H1 (cell line): Measurements from ENCODE around the gene MYO16. TPM values are rescaled to one million over a fixed set of nuclear protein-coding genes. Genes with fewer than 3 reads are reported as not detected.
A peak's percentile ranks its signal among the peaks of the same experiment; 100 is the strongest.

ENCODE experiments used
- CTCF ChIA-PET: fragments of 300-600 bp; sonication (Branson Sonifier 250); formaldehyde crosslinking; loops from one replicate; lab custom pipeline; 2021; ENCODE audit not compliant: partially characterized antibody; lab: Charles Lee
- POLR2A ChIA-PET: fragments of 300-600 bp; sonication (Branson Sonifier 250); formaldehyde crosslinking; loops from one replicate; lab custom pipeline; 2021; ENCODE audit warnings: inconsistent platforms; ENCODE audit not compliant: partially characterized antibody; lab: Charles Lee
- DNase-seq, 2 experiments: peaks; one replicate each; pipeline versions ENCODE4 v3.0.0 to v3.0.0-alpha.2; 2010 to 2022; ENCODE audit warnings: low spot score in 2 of 2, low read depth in 1 of 2, mixed read lengths in 1 of 2
- FAIRE-seq: peaks from 2 replicates; lab custom pipeline; 2011; peaks lifted over from hg19 to GRCh38; lab: Jason Lieb, UNC
- H2AFZ ChIP-seq: 2 replicates; pipeline ENCODE4 v1.8.1; 2012; ENCODE audit warnings: low read length, inconsistent platforms
- H2AK5ac ChIP-seq: 2 replicates; pipeline ENCODE4 v1.6.1; 2013; ENCODE audit warnings: low read depth, low read length
- H2BK120ac ChIP-seq: replicated peaks from 2 replicates; pipeline ENCODE3; 2013; ENCODE audit warnings: low read depth, low read length, inconsistent platforms
- H2BK12ac ChIP-seq: 2 replicates; pipeline ENCODE4 v1.6.1; 2013; ENCODE audit warnings: low read depth, low read length
- H2BK15ac ChIP-seq: 2 replicates; pipeline ENCODE4 v1.6.1; 2013; ENCODE audit warnings: low read length
- H2BK20ac ChIP-seq: 2 replicates; pipeline ENCODE4 v1.6.1; 2013; ENCODE audit warnings: low read length
- H2BK5ac ChIP-seq: 2 replicates; pipeline ENCODE4 v1.6.1; 2013; ENCODE audit warnings: low read depth, low read length
- H3K14ac ChIP-seq: 2 replicates; pipeline ENCODE4 v1.6.1; 2013; ENCODE audit warnings: inconsistent platforms; ENCODE audit not compliant: insufficient read length
- H3K18ac ChIP-seq: 2 replicates; pipeline ENCODE4 v1.6.1; 2013; ENCODE audit warnings: low read length; ENCODE audit errors: extremely low read depth
- H3K23ac ChIP-seq: 2 replicates; pipeline ENCODE4 v1.6.1; 2013; ENCODE audit warnings: inconsistent platforms; ENCODE audit not compliant: insufficient read length
- H3K23me2 ChIP-seq: 2 replicates; pipeline ENCODE4 v1.6.1; 2013; ENCODE audit warnings: low read depth, low read length
- H3K27ac ChIP-seq: 2 replicates; pipeline ENCODE4 v1.6.1; 2011; ENCODE audit warnings: low read depth, low read length, inconsistent platforms
- H3K27me3 ChIP-seq, 4 experiments: replicated peaks in 1 of 4; 1 replicate in 1 of 4; 2 replicates in 3 of 4; pipeline versions ENCODE4 v1.6.1 to v1.8.1; 2011 to 2013; ENCODE audit warnings: low read length in 3 of 4, mild to moderate bottlenecking in 3 of 4, inconsistent platforms in 2 of 4, mixed read lengths in 2 of 4, moderate library complexity in 1 of 4; ENCODE audit not compliant: control insufficient read depth in 3 of 4, insufficient read depth in 3 of 4; ENCODE audit errors: extremely low read depth in 1 of 4
- H3K36me3 ChIP-seq, 4 experiments: 2 replicates each; pipeline versions ENCODE4 v1.6.1 to v1.8.1; 2011 to 2013; ENCODE audit warnings: mild to moderate bottlenecking in 4 of 4, low read length in 3 of 4, moderate library complexity in 2 of 4, control low read depth in 1 of 4, inconsistent platforms in 1 of 4; ENCODE audit not compliant: insufficient read depth in 4 of 4, control insufficient read depth in 2 of 4
- H3K4ac ChIP-seq: replicated peaks from 2 replicates; pipeline ENCODE3; 2013; ENCODE audit warnings: low read length, low read depth, mixed read lengths, inconsistent platforms; ENCODE audit not compliant: insufficient read length
- H3K4me1 ChIP-seq, 4 experiments: replicated peaks in 1 of 4; 1 replicate in 1 of 4; 2 replicates in 3 of 4; pipeline versions ENCODE4 v1.6.1 to v1.8.1; 2011 to 2013; ENCODE audit warnings: low read length in 3 of 4, inconsistent platforms in 2 of 4, mixed read lengths in 1 of 4; ENCODE audit not compliant: insufficient read depth in 4 of 4, control insufficient read depth in 3 of 4
- H3K4me2 ChIP-seq, 2 experiments: 2 replicates each; pipeline versions ENCODE4 v1.6.1 to v1.8.1; 2011 to 2013; ENCODE audit warnings: low read depth in 2 of 2, low read length in 2 of 2, control low read depth in 1 of 2, inconsistent platforms in 1 of 2, mild to moderate bottlenecking in 1 of 2; ENCODE audit not compliant: insufficient read depth in 1 of 2
- H3K4me3 ChIP-seq, 4 experiments: fragments of 200-600, 300-600 bp in 1 of 4; sonication (generic), shearing (Covaris generic), sonication (Bioruptor Twin) in 1 of 4; 2 replicates each; pipeline versions ENCODE4 v1.5.1 to v1.8.1; 2011 to 2016; ENCODE audit warnings: low read length in 4 of 4, low read depth in 3 of 4, control low read depth in 2 of 4, inconsistent platforms in 2 of 4, mild to moderate bottlenecking in 2 of 4, mixed read lengths in 1 of 4, moderate library complexity in 1 of 4; ENCODE audit not compliant: insufficient read depth in 2 of 4; ENCODE audit errors: extremely low read depth in 1 of 4
- H3K56ac ChIP-seq: replicated peaks from 2 replicates; pipeline ENCODE3; 2013; ENCODE audit warnings: low read depth, mild to moderate bottlenecking, mixed read lengths, low read length, inconsistent platforms; ENCODE audit not compliant: insufficient read length
- H3K79me1 ChIP-seq: 2 replicates; pipeline ENCODE4 v1.6.1; 2013; ENCODE audit warnings: low read depth, low read length, control low read depth
- H3K79me2 ChIP-seq, 2 experiments: 2 replicates each; pipeline versions ENCODE4 v1.6.1 to v1.8.1; 2012 to 2013; ENCODE audit warnings: low read length in 2 of 2, mild to moderate bottlenecking in 2 of 2, inconsistent platforms in 1 of 2; ENCODE audit not compliant: insufficient read depth in 2 of 2, control insufficient read depth in 1 of 2
- H3K9ac ChIP-seq, 4 experiments: replicated peaks in 1 of 4; 1 replicate in 1 of 4; 2 replicates in 3 of 4; pipeline versions ENCODE4 v1.6.1 to v1.8.1; 2011 to 2013; ENCODE audit warnings: low read depth in 3 of 4, low read length in 3 of 4, control low read depth in 2 of 4, mild to moderate bottlenecking in 2 of 4, moderate library complexity in 2 of 4, inconsistent platforms in 1 of 4; ENCODE audit errors: extremely low read depth in 1 of 4
- H3K9me3 ChIP-seq, 2 experiments: 2 replicates each; pipeline versions ENCODE4 v1.6.1 to v1.8.1; 2012 to 2013; ENCODE audit warnings: mild to moderate bottlenecking in 2 of 2, moderate library complexity in 2 of 2, control low read depth in 1 of 2, inconsistent platforms in 1 of 2, low read depth in 1 of 2, low read length in 1 of 2, mixed read lengths in 1 of 2; ENCODE audit not compliant: insufficient read depth in 2 of 2
- H4K20me1 ChIP-seq, 2 experiments: replicated peaks in 1 of 2; 2 replicates each; pipeline versions ENCODE3 to v1.8.1; 2011 to 2013; ENCODE audit warnings: inconsistent platforms in 2 of 2, low read length in 2 of 2, mild to moderate bottlenecking in 1 of 2; ENCODE audit not compliant: insufficient read depth in 2 of 2, control insufficient read depth in 1 of 2
- H4K5ac ChIP-seq: 2 replicates; pipeline ENCODE4 v1.6.1; 2013; ENCODE audit warnings: low read length, low read depth, mixed read lengths, inconsistent platforms; ENCODE audit not compliant: insufficient read length
- H4K8ac ChIP-seq: 2 replicates; pipeline ENCODE4 v1.8.0; 2013; ENCODE audit warnings: mild to moderate bottlenecking, moderate library complexity, low read length, inconsistent platforms; ENCODE audit not compliant: insufficient read depth; ENCODE audit errors: extremely low read depth
- H4K91ac ChIP-seq: replicated peaks from 2 replicates; pipeline ENCODE3; 2013; ENCODE audit warnings: low read length, mixed read lengths, inconsistent platforms; ENCODE audit not compliant: insufficient read length
- CEBPB ChIP-seq: IDR thresholded peaks from 2 replicates; pipeline ENCODE4 v1.6.1; 2012; ENCODE audit warnings: low read depth, low read length
- CREB1 ChIP-seq: IDR thresholded peaks from 2 replicates; pipeline ENCODE4 v1.6.1; 2012; ENCODE audit warnings: inconsistent platforms
- CTBP2 ChIP-seq: IDR thresholded peaks from 2 replicates; pipeline ENCODE4 v1.7.0; 2011; ENCODE audit warnings: borderline replicate concordance, mild to moderate bottlenecking, moderate library complexity, mixed read lengths, low read length; ENCODE audit not compliant: insufficient read depth, insufficient read length
- KDM5A ChIP-seq: fragments of 200-600 bp; IDR thresholded peaks from 2 replicates; pipeline ENCODE4 v1.7.1; 2012; ENCODE audit warnings: mild to moderate bottlenecking, low read length, inconsistent platforms, mixed read lengths
- PHF8 ChIP-seq: fragments of 200-600 bp; sonication (generic); conservative IDR thresholded peaks from 2 replicates; pipeline ENCODE4 v1.7.1; 2012; ENCODE audit warnings: low read depth, mild to moderate bottlenecking, inconsistent platforms, low read length, moderate library complexity
- POLR2AphosphoS5 ChIP-seq: IDR thresholded peaks from 2 replicates; pipeline ENCODE4 v1.6.1; 2011; ENCODE audit warnings: low read depth, low read length
- POU5F1 ChIP-seq: IDR thresholded peaks from 2 replicates; pipeline ENCODE4 v1.6.1; 2011; ENCODE audit warnings: low read depth, mild to moderate bottlenecking, low read length, moderate library complexity
- RAD21 ChIP-seq, 2 experiments: IDR thresholded peaks in 1 of 2; conservative IDR thresholded peaks in 1 of 2; 2 replicates each; pipeline ENCODE4 v1.6.1; 2011; ENCODE audit warnings: low read depth in 2 of 2, low read length in 2 of 2, improper control_type of control experiment in 1 of 2, inconsistent platforms in 1 of 2, mild to moderate bottlenecking in 1 of 2, moderate library complexity in 1 of 2
- SIRT6 ChIP-seq: IDR thresholded peaks from one replicate; pipeline ENCODE4 v1.7.1; 2012; ENCODE audit warnings: low read length, inconsistent platforms
- SIX5 ChIP-seq: IDR thresholded peaks from 2 replicates; pipeline ENCODE4 v1.6.1; 2011; ENCODE audit warnings: mild to moderate bottlenecking, low read depth, low read length
- SRF ChIP-seq: IDR thresholded peaks from 2 replicates; pipeline ENCODE4 v1.6.1; 2011; ENCODE audit warnings: mild to moderate bottlenecking, low read depth, low read length, moderate library complexity
- SUZ12 ChIP-seq: fragments of 200-600 bp; sonication (generic); IDR thresholded peaks from 2 replicates; pipeline ENCODE4 v1.6.1; 2012; ENCODE audit warnings: mild to moderate bottlenecking, inconsistent platforms, low read length, moderate library complexity, mixed read lengths
- TAF7 ChIP-seq: optimal IDR thresholded peaks from 2 replicates; pipeline ENCODE3; 2011; ENCODE audit warnings: low read depth, mild to moderate bottlenecking, inconsistent platforms, low read length, moderate library complexity, borderline replicate concordance
- TBP ChIP-seq: IDR thresholded peaks from 2 replicates; pipeline ENCODE4 v1.6.1; 2011; ENCODE audit warnings: low read depth, low read length, improper control_type of control experiment
- TEAD4 ChIP-seq: IDR thresholded peaks from 2 replicates; pipeline ENCODE4 v1.6.1; 2012; ENCODE audit warnings: low read depth, low read length, inconsistent platforms, mixed read lengths
- ZNF274 ChIP-seq: IDR thresholded peaks from 2 replicates; pipeline ENCODE4 v1.7.0; 2012; ENCODE audit warnings: low read length, borderline replicate concordance; ENCODE audit errors: extremely low read depth
- WGBS, 2 experiments: shearing (Covaris generic) in 1 of 2; methylation state at CpG; one replicate each; pipeline versions ENCODE4 v1.1.6 to v1.1.7; 2013 to 2015; ENCODE audit warnings: low lambda C conversion rate in 2 of 2, mixed read lengths in 2 of 2, inconsistent platforms in 1 of 2, low coverage in 1 of 2, missing lambda C conversion rate in 1 of 2; ENCODE audit not compliant: insufficient replicate concordance in 2 of 2, insufficient coverage in 1 of 2, insufficient read length in 1 of 2; ENCODE audit errors: extremely low coverage in 1 of 2, missing lambda C conversion rate in 1 of 2; 5-methylcytosine and 5-hydroxymethylcytosine counted together
- polyA plus RNA-seq, 7 experiments: library from polyadenylated mRNA; depleted of rRNA in 3 of 7; stranded (reverse) in 5 of 7; unstranded in 2 of 7; fragments of >200 nt in 5 of 7; fragments of 200-250 nt in 2 of 7; gene quantifications; 1 replicate in 5 of 7; 2 replicates in 1 of 7; 4 replicates in 1 of 7; pipeline versions ENCODE4 v1.2.1 to v1.2.3, GENCODE V29; 2011 to 2013; ENCODE audit warnings: missing spikeins in 2 of 7, mixed read lengths in 2 of 7
- total RNA-seq: library from RNA; stranded (reverse); fragmentation: NEBNext Ultra II Directional; extraction: Animal tissue kit (Norgen Biotek cat#: 25700); gene quantifications from 2 replicates; pipeline ENCODE4 v1.2.1, GENCODE V29; 2021

MYO16 gene
- total and polyA plus RNA-seq, 2 of the 8 experiments (the other 6 are each of a cell fraction or from before 2014, with no cell fraction given), result 0.02 to 0.22 TPM

DNA sequence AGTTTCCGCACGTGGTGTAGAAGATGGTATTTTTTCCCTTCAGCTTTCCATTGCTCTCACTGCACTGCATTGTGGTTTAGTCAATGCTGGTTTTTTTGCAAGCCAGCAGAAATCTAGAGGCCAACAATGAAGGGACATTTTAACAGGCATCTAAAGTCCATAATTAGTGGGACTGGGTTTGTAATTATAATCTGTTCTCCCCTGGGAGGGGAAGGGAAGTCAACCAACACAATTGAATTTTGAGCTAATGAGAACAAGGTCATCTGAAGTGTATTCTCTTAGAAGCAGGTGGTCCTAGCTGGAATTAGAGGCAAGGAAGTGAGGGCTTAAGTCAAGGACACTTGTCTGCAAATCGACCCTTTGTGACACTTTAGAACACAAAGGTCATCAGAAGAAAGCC, 156.4 kb downstream of the MYO16 start:
- Histone ChIP-seq H3K4me1 (peaks cover 0 to 8% (median 3%) of the 10 kb centered on the region in 4 experiments; a peak in 2 of 7 replicates), H3K4me2 (no peak overlapping the region), H4K91ac (no peak overlapping the region), H3K36me3 (no peaks in the 10 kb centered on the region), H3K79me1 (no peaks in the 10 kb centered on the region), H3K23me2 (no peaks in the 10 kb centered on the region), H2AK5ac (no peak overlapping the region), H3K56ac (no peak overlapping the region), H3K9me3 (peaks cover 7 to 9% of the 10 kb centered on the region in 2 experiments; a peak in 2 of 4 replicates), H2BK12ac (no peak overlapping the region), H3K79me2 (no peaks in the 10 kb centered on the region), H4K8ac (no peak overlapping the region), H3K27ac (no peak overlapping the region), H2BK20ac (no peak overlapping the region), H3K4ac (no peak overlapping the region), H3K9ac (no peak overlapping the region), H3K14ac (no peak overlapping the region), H3K27me3 (no peaks in the 10 kb centered on the region), H3K18ac (no peak overlapping the region), H2BK120ac (no peak overlapping the region), H2AFZ (peak overlapping the region; percentile 31; the same call in 1 of the 2 replicates), H3K23ac (no peak overlapping the region), H3K4me3 (no peak overlapping the region), H2BK15ac (no peak overlapping the region), H4K5ac (no peak overlapping the region), H2BK5ac (no peak overlapping the region), H4K20me1 (no peaks in the 10 kb centered on the region)
- 88% methylated on average over 3 of the region's 3 CpGs; no CpG with 5 or more reads in 1 of the 2 experiments for WGBS, 2 experiments
- no peak for FAIRE-seq
- CTCF ChIA-PET, result interaction anchor here (0.7 to 2.1 kb wide), 4 partner anchors 27 to 109 kb away, joined by 3 to 6 read pairs (median 3); no protein-coding TSS in a partner anchor
- POLR2A ChIA-PET, result no interaction called here
- DNase-seq, result no peak
- TF ChIP-seq POU5F1 (no peak), PHF8 (no peak), RAD21 (IDR thresholded peaks at IDR 0.05 in 1 of 2, conservative IDR thresholded peaks at IDR 0.05 in 1 of 2; ENCODE audit: low read depth in 2 of 2, low read length in 2 of 2) (no peak), TBP (no peak), CEBPB (no peak), SIX5 (no peak), ZNF274 (no peak), SIRT6 (no peak), CTBP2 (no peak), KDM5A (no peak), SUZ12 (no peak), SRF (no peak), POLR2AphosphoS5 (no peak), TEAD4 (no peak), CREB1 (no peak), TAF7 (no peak)
